GM23338 (cell line): ENCODE measurements around the gene SEC22A. TPM values are rescaled to one million over a fixed set of nuclear protein-coding genes. Genes with fewer than 3 reads are reported as not detected.

ENCODE experiments used
- ATAC-seq: fragments of 200-7000 bp; cut with Tn5 transposase; 3 replicates; pipeline ENCODE4 v1.9.1; 2020
- DNase-seq: peaks from one replicate; pipeline ENCODE4 v3.0.0-alpha.2; 2015; ENCODE audit warnings: low spot score
- H2AFZ ChIP-seq: fragments of 200-600 bp; sonication (generic); 2 replicates; pipeline ENCODE4 v1.8.0; 2016; ENCODE audit warnings: antibody characterized with exemption, mild to moderate bottlenecking, moderate library complexity
- H3F3A ChIP-seq: fragments of 200-600 bp; sonication (generic); replicated peaks from 2 replicates; pipeline ENCODE4 v1.8.0; 2017; ENCODE audit warnings: antibody characterized with exemption, mixed run types, low read depth
- H3K27ac ChIP-seq: fragments of 200-600 bp; sonication (generic); 2 replicates; pipeline ENCODE4 v1.6.1; 2016; ENCODE audit warnings: low read depth
- H3K27me3 ChIP-seq: fragments of 200-600 bp; sonication (generic); 2 replicates; pipeline ENCODE4 v1.8.0; 2016; ENCODE audit warnings: mild to moderate bottlenecking, mixed run types, moderate library complexity; ENCODE audit not compliant: insufficient read depth
- H3K36me3 ChIP-seq: fragments of 200-600 bp; sonication (generic); 2 replicates; pipeline ENCODE4 v1.8.0; 2016; ENCODE audit warnings: mild to moderate bottlenecking; ENCODE audit not compliant: insufficient read depth
- H3K4me1 ChIP-seq: fragments of 200-600 bp; sonication (generic); 2 replicates; pipeline ENCODE4 v1.8.0; 2016; ENCODE audit warnings: mild to moderate bottlenecking, moderate library complexity; ENCODE audit not compliant: insufficient read depth
- H3K4me2 ChIP-seq: fragments of 200-600 bp; sonication (generic); 2 replicates; pipeline ENCODE4 v1.7.1; 2017; ENCODE audit warnings: mixed run types
- H3K4me3 ChIP-seq: fragments of 200-600 bp; sonication (generic); 2 replicates; pipeline ENCODE4 v1.6.1; 2016; ENCODE audit warnings: mixed run types
- H3K79me2 ChIP-seq: fragments of 200-600 bp; sonication (generic); replicated peaks from 2 replicates; pipeline ENCODE4 v1.8.0; 2017; ENCODE audit warnings: mild to moderate bottlenecking; ENCODE audit not compliant: insufficient read depth
- H3K9me2 ChIP-seq: fragments of 200-600 bp; sonication (generic); 2 replicates; pipeline ENCODE4 v1.8.0; 2017; ENCODE audit not compliant: insufficient read depth
- H4K20me1 ChIP-seq: fragments of 200-600 bp; sonication (generic); replicated peaks from 2 replicates; pipeline ENCODE4 v1.8.0; 2017; ENCODE audit warnings: mild to moderate bottlenecking; ENCODE audit not compliant: insufficient read depth
- H3K27ac Mint-ChIP-seq: 2 replicates; pipeline ENCODE4 v1.8.0; 2020; ENCODE audit warnings: inconsistent platforms, mild to moderate bottlenecking, moderate library complexity, mixed read lengths
- H3K27me3 Mint-ChIP-seq: 3 replicates; pipeline ENCODE4 v1.8.0; 2022; ENCODE audit warnings: low read depth, mild to moderate bottlenecking, moderate library complexity, mixed read lengths, inconsistent platforms; ENCODE audit not compliant: insufficient read depth, poor library complexity
- H3K36me3 Mint-ChIP-seq: 3 replicates; pipeline ENCODE4 v1.8.0; 2021; ENCODE audit warnings: low read depth, mild to moderate bottlenecking, inconsistent platforms, moderate library complexity, mixed read lengths
- H3K4me1 Mint-ChIP-seq: 3 replicates; pipeline ENCODE4 v1.8.0; 2020; ENCODE audit warnings: mild to moderate bottlenecking, inconsistent platforms, mixed read lengths
- H3K4me3 Mint-ChIP-seq: 3 replicates; pipeline ENCODE4 v1.8.0; 2021; ENCODE audit warnings: moderate library complexity, mild to moderate bottlenecking, inconsistent platforms, mixed read lengths
- H3K9me3 Mint-ChIP-seq: 3 replicates; pipeline ENCODE4 v1.8.0; 2020; ENCODE audit warnings: moderate library complexity, mild to moderate bottlenecking, inconsistent platforms, mixed read lengths
- CREB1 ChIP-seq: fragments of 250-450 bp; sonication (Bioruptor Pico); IDR thresholded peaks from 2 replicates; pipeline ENCODE4 v1.5.0; 2020; ENCODE audit warnings: low read depth, mild to moderate bottlenecking, moderate library complexity
- CTCF ChIP-seq, 2 experiments: fragments of 200-600 bp in 1 of 2; sonication (generic) in 1 of 2; conservative IDR thresholded peaks; 2 replicates each; pipeline versions ENCODE4 v1.5.1 to v1.6.1; 2016 to 2017; ENCODE audit warnings: antibody characterized with exemption in 2 of 2, low read depth in 2 of 2, mild to moderate bottlenecking in 2 of 2, moderate library complexity in 1 of 2
- ETS1 ChIP-seq: IDR thresholded peaks from 2 replicates; pipeline ENCODE4 v1.6.1; 2016; ENCODE audit warnings: antibody characterized with exemption
- EZH2 ChIP-seq: fragments of 200-600 bp; sonication (generic); IDR thresholded peaks from one replicate; pipeline ENCODE4 v1.8.0; 2017; ENCODE audit warnings: antibody characterized with exemption, mild to moderate bottlenecking, low read depth; ENCODE audit not compliant: unreplicated experiment
- EZH2phosphoT487 ChIP-seq: fragments of 200-600 bp; sonication (generic); IDR thresholded peaks from one replicate; pipeline ENCODE4 v1.8.1; 2018; ENCODE audit warnings: antibody characterized with exemption; ENCODE audit not compliant: unreplicated experiment
- REST ChIP-seq: IDR thresholded peaks from one replicate; pipeline ENCODE4 v1.6.1; 2018; ENCODE audit warnings: antibody characterized with exemption; ENCODE audit not compliant: unreplicated experiment
- ZNF114 ChIP-seq: fragments of 250-450 bp; sonication (Bioruptor Pico); IDR thresholded peaks from 2 replicates; pipeline ENCODE4 v1.5.0; 2020; ENCODE audit warnings: mild to moderate bottlenecking, moderate library complexity
- ZNF331 ChIP-seq: fragments of 250-450 bp; sonication (Bioruptor Pico); IDR thresholded peaks from 2 replicates; pipeline ENCODE4 v1.5.0; 2020; ENCODE audit warnings: low read depth, mild to moderate bottlenecking, moderate library complexity
- ZNF462 ChIP-seq: fragments of 250-450 bp; sonication (Bioruptor Pico); IDR thresholded peaks from 2 replicates; pipeline ENCODE4 v1.5.0; 2020; ENCODE audit warnings: mild to moderate bottlenecking, moderate library complexity
- polyA plus RNA-seq: library from polyadenylated mRNA; unstranded; fragments of >200 nt; fragmentation: Nextera tagmentation; extraction: Ambion mirVana; gene quantifications from 2 replicates; pipeline ENCODE4 v1.2.1, GENCODE V29; 2016
- total RNA-seq: library from RNA; depleted of rRNA; stranded (reverse); fragments of >200 nt; shearing (Covaris generic); gene quantifications from 2 replicates; pipeline ENCODE4 v1.2.3, GENCODE V29; 2014

Gene SEC22A
- total and polyA plus RNA-seq, 2 experiments from 2014 or later: 11.2 to 24.1 TPM

- H3K4me1 ChIP-seq: peaks cover 14% of the 10 kb centered on the region
- no peaks in the 10 kb centered on the region for H4K20me1 ChIP-seq
- no peak for DNase-seq
- H3K4me2 ChIP-seq: no peak overlapping the region
- no peak overlapping the region for H3K4me3 ChIP-seq
- H3K27ac ChIP-seq: no peak overlapping the region
- H3K9me2 ChIP-seq: no peaks in the 10 kb centered on the region
- Mint-ChIP-seq H3K4me3 (no peak overlapping the region), H3K27me3 (peaks cover 5% of the 10 kb centered on the region), H3K9me3 (no peaks in the 10 kb centered on the region), H3K4me1 (peaks cover 16% of the 10 kb centered on the region), H3K27ac (no peak overlapping the region), H3K36me3 (peaks cover 8% of the 10 kb centered on the region; the same call in 1 of the 3 replicates)
- H3K79me2 ChIP-seq: no peaks in the 10 kb centered on the region
- TF ChIP-seq CREB1 (CRISPR knock-in tag) (no peak), EZH2phosphoT487 (no peak)
- no peaks in the 10 kb centered on the region for H3K27me3 ChIP-seq
- no peaks in the 10 kb centered on the region for H3K36me3 ChIP-seq
- no peaks in the 10 kb centered on the region for H3F3A ChIP-seq
- no peak overlapping the region for H2AFZ ChIP-seq
- ATAC-seq: no peak
These were observed 79.7 kb downstream of the SEC22A start for GRCh38 chr3:123281406-123281805.

GRCh38 chr3:123281929-123282328 lies 80.2 kb downstream of the SEC22A start:
- Histone ChIP-seq H3K4me3 (no peak overlapping the region), H3K36me3 (no peaks in the 10 kb centered on the region), H4K20me1 (no peaks in the 10 kb centered on the region), H3K79me2 (no peaks in the 10 kb centered on the region), H3K9me2 (no peaks in the 10 kb centered on the region), H3K27me3 (no peaks in the 10 kb centered on the region), H3F3A (no peaks in the 10 kb centered on the region), H2AFZ (no peak overlapping the region), H3K27ac (no peak overlapping the region), H3K4me1 (peaks cover 14% of the 10 kb centered on the region), H3K4me2 (no peak overlapping the region)
- no peaks in the 10 kb centered on the region; the same call in 2 of the 3 replicates for H3K9me3 Mint-ChIP-seq
- H3K4me3 Mint-ChIP-seq: no peak overlapping the region
- peaks cover 16% of the 10 kb centered on the region for H3K4me1 Mint-ChIP-seq
- DNase-seq (no peak), ATAC-seq (no peak)
- no peak overlapping the region for H3K27ac Mint-ChIP-seq
- peaks cover 8% of the 10 kb centered on the region; the same call in 2 of the 3 replicates for H3K36me3 Mint-ChIP-seq
- peaks cover 5% of the 10 kb centered on the region for H3K27me3 Mint-ChIP-seq
- TF ChIP-seq REST: no peak
- TF ChIP-seq ZNF331 (CRISPR knock-in tag): no peak
- TF ChIP-seq EZH2: no peak
- no peak for TF ChIP-seq ETS1
- TF ChIP-seq CREB1 (CRISPR knock-in tag): no peak
- TF ChIP-seq ZNF114: no peak
- no peak for TF ChIP-seq CTCF (conservative IDR thresholded peaks at IDR 0.05; ENCODE audit: low read depth in 2 of 2)
- TF ChIP-seq ZNF462 (CRISPR knock-in tag): no peak
